ENCODE measurements around the gene SNX18. TPM values are rescaled to one million over a fixed set of nuclear protein-coding genes. Genes with fewer than 3 reads are reported as not detected.

SNX18 gene
- total and polyA plus RNA-seq, 12 donors = 4.1 to 31.0 (median 19.9) TPM

DNA sequence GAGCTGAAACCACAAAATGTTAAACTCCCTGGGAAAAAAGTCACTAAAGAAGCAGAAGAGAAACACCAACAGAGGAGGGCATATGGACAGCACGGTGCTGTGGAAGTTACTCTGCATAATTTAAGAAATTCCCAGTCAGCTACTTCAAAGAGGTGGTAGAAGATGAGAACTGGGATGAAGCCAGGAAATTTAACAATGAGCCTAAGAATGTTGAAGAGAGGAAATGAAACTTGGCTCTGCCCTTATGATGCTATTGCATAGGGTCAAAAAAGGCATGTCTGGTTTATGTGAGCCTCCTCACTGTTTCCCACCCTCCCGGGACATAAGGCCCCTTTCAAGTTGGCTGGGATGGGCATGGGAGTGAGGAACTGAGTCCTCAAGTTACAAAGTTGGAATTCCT, 25.4 kb upstream of the SNX18 start:
- intact Hi-C loops (cut with DNase I) = loop anchor here in 7 of 10 donors (5.0 to 10.0 kb wide), 9 partner anchors 50 to 250 kb away; partner anchors contain the start of gene ARL15 (in 2 of the 7)
- ATAC-seq = no peak
- 34 to 45% methylated on average over 2 of the region's 2 CpGs for WGBS, 2 donors

DNA sequence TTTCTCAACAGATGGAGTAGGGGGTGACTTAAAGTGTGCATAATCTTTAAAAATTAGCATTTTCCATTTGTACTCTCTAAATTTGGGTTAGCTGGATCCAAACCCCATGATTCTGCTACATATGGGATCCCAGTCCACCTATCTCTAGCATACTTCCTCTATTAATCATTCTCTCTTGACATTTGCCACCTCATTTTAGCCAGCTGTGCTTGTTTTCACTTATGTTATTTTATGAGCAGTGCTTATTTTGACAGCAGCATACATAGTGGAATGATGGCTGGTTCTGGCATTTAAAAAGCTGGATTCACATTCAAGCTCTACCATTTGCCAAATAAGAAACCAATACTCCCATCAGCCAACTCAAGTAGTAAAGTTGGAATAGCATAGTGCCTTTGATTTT, 22.5 kb upstream of the SNX18 start:
- no peak for DNase-seq
- ATAC-seq = no peak
- H3K4me3 ChIP-seq = no peak overlapping the region
- no peak overlapping the region for H3K27ac ChIP-seq
- H3K36me3 ChIP-seq = no peaks in the 10 kb centered on the region
- no peaks in the 10 kb centered on the region for H3K27me3 ChIP-seq
- peaks cover 0 to 9% (median 0%) of the 10 kb centered on the region in 11 donors for H3K9me3 ChIP-seq
- no peak for TF ChIP-seq CTCF (IDR thresholded peaks at IDR 0.05)
- intact Hi-C loops (cut with DNase I) = loop anchor here in 2 of 10 donors (10.0 kb wide), 3 partner anchors 60 to 250 kb away; no protein-coding TSS in a partner anchor
- no peaks in the 10 kb centered on the region for H3K4me1 ChIP-seq

More for the DNA sequence above, 25.4 kb upstream of the SNX18 start:
- no peak for DNase-seq
- no peak overlapping the region for H3K27ac ChIP-seq
- H3K36me3 ChIP-seq = no peaks in the 10 kb centered on the region
- TF ChIP-seq CTCF (IDR thresholded peaks at IDR 0.05) = no peak
- H3K4me1 ChIP-seq = peaks cover 0 to 5% (median 0%) of the 10 kb centered on the region in 9 donors
- H3K4me3 ChIP-seq = no peak overlapping the region
- H3K27me3 ChIP-seq = no peaks in the 10 kb centered on the region
- H3K9me3 ChIP-seq = no peaks in the 10 kb centered on the region

DNA sequence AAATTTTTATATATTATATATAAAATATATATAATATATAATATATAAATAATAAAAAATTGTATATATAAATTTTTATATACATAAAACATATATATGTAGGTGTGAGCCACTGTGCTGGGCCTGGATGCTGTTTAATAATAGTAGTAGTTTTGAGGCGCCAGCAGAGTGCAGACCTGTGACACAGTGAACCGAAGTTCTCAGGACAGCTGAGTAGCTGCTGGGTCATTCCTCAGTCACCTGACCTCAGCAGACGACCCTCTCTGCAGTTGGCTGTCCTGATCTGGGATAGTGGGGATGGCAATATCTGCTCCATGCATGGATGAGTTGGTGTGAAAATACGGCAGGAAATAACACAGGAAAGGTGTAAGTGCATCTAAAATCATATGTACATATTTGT, 3.3 kb upstream of the SNX18 start:
- ATAC-seq = no peak
- peaks cover 4 to 23% (median 20%) of the 10 kb centered on the region in 9 donors for H3K4me1 ChIP-seq
- peaks cover 0 to under 1% (median 0%) of the 10 kb centered on the region in 11 donors for H3K9me3 ChIP-seq
- H3K27ac ChIP-seq = peak overlapping the region in 1 of 10 donors; percentile 1
- H3K27me3 ChIP-seq = no peaks in the 10 kb centered on the region
- DNase-seq = no peak
- peak in 1 of 9 donors; percentile 12 for TF ChIP-seq CTCF (IDR thresholded peaks at IDR 0.05)
- H3K4me3 ChIP-seq = no peak overlapping the region
- H3K36me3 ChIP-seq = peaks cover 0 to 6% (median 0%) of the 10 kb centered on the region in 9 donors
- intact Hi-C loops (cut with DNase I) = loop anchor here in 4 of 10 donors (1.0 to 10.0 kb wide), 2 partner anchors 231 to 353 kb away; no protein-coding TSS in a partner anchor
- 19 to 27% methylated on average over 4 of the region's 4 CpGs for whole genome bisulfite sequencing, 2 donors

GRCh38 chr5:54514841-54515432, 2.6 kb upstream of the SNX18 start:
- ATAC-seq (no peak), DNase-seq (no peak)
- peak overlapping the region in 1 of 10 donors; percentile 20 for H3K27ac ChIP-seq
- TF ChIP-seq CTCF (IDR thresholded peaks at IDR 0.05) = no peak
- H3K4me3 ChIP-seq = no peak overlapping the region
- H3K9me3 ChIP-seq = no peaks in the 10 kb centered on the region
- WGBS, 2 donors = 68 to 78% methylated on average over 8 of the region's 8 CpGs
- peaks cover 0 to 8% (median 0%) of the 10 kb centered on the region in 9 donors for H3K36me3 ChIP-seq
- H3K4me1 ChIP-seq = peaks cover 4 to 25% (median 22%) of the 10 kb centered on the region in 9 donors
- intact Hi-C loops (cut with DNase I) = loop anchor here in 9 of 10 donors (1.0 to 10.0 kb wide), 8 partner anchors 132 to 352 kb away; no protein-coding TSS in a partner anchor
- no peaks in the 10 kb centered on the region for H3K27me3 ChIP-seq
